ENCODE data around the gene OPTN.

DNA sequence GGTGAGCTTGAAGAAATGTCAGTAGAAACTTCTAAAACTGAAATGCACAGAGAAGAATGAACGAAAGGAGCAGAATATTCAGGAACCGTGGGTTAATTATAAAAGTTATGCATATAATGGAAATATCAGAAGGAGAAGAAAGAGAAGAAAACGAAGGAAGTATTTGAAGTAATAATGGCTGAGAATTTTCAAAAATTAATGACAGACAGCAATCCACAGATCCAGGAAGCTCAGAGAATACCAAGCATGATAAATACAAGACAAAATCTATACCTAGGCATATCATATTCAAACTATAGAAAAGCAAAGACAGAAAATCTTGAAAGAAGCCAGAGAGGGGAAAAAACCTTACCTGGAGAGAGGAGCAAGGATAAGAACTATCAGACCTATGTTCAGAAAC, 44.9 kb downstream of the OPTN start:
- TF ChIP-seq, protein P1, sequence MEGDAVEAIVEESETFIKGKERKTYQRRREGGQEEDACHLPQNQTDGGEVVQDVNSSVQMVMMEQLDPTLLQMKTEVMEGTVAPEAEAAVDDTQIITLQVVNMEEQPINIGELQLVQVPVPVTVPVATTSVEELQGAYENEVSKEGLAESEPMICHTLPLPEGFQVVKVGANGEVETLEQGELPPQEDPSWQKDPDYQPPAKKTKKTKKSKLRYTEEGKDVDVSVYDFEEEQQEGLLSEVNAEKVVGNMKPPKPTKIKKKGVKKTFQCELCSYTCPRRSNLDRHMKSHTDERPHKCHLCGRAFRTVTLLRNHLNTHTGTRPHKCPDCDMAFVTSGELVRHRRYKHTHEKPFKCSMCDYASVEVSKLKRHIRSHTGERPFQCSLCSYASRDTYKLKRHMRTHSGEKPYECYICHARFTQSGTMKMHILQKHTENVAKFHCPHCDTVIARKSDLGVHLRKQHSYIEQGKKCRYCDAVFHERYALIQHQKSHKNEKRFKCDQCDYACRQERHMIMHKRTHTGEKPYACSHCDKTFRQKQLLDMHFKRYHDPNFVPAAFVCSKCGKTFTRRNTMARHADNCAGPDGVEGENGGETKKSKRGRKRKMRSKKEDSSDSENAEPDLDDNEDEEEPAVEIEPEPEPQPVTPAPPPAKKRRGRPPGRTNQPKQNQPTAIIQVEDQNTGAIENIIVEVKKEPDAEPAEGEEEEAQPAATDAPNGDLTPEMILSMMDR (IDR thresholded peaks at IDR 0.05), result no peak
- TF ChIP-seq POLR2AphosphoS5 (IDR thresholded peaks at IDR 0.05), result no peak
- TF ChIP-seq EP300 (IDR thresholded peaks at IDR 0.05), result no peak
